GM18519 (cell line): Measurements from ENCODE around the gene ITIH4.
"Not testable (repeated sequence)": the region's sequence is repeated elsewhere in the genome, so short reads cannot be mapped to it uniquely, and the experiment has no call there.

Source experiments
- ATAC-seq: cut with Tn5 transposase; IDR thresholded peaks from one replicate; pipeline ENCODE4 v1.9.1; 2021; ENCODE audit warnings: mild to moderate bottlenecking, moderate library complexity; ENCODE audit not compliant: unreplicated experiment, low FRiP score

ITIH4 gene

GRCh38 chr3:52787246-52787645, 43.2 kb downstream of the ITIH4 start:
- no peak for ATAC-seq

- no peak for ATAC-seq
Observed at GRCh38 chr3:52786330-52787215, 43.9 kb downstream of the ITIH4 start.

GRCh38 chr3:52784931-52785590, 45.4 kb downstream of the ITIH4 start:
- ATAC-seq: no peak

GRCh38 chr3:52784021-52784621, 46.4 kb downstream of the ITIH4 start:
- ATAC-seq: no peak

- ATAC-seq: no peak
Observed at GRCh38 chr3:52783211-52783555, 47.3 kb downstream of the ITIH4 start.

GRCh38 chr3:52782412-52783210, 47.9 kb downstream of the ITIH4 start:
- ATAC-seq: no peak

- ATAC-seq: no peak
Observed at GRCh38 chr3:52781741-52782140, 48.7 kb downstream of the ITIH4 start.

GRCh38 chr3:52779837-52780585, 50.5 kb downstream of the ITIH4 start:
- no peak for ATAC-seq

- peak; percentile 54 for ATAC-seq
Observed at GRCh38 chr3:52779011-52779836, 51.2 kb downstream of the ITIH4 start.

- no peak for ATAC-seq
Observed at GRCh38 chr3:52777959-52778805, 52.3 kb downstream of the ITIH4 start.

GRCh38 chr3:52777127-52777958, 53.1 kb downstream of the ITIH4 start, which contains the start of gene ITIH1:
Gene ITIH1, plus strand, starts transcription at chr3:52777599. Its CDS starts 17 bp downstream, at chr3:52777616.
- no peak for ATAC-seq

- ATAC-seq: not testable (repeated sequence)
Observed at GRCh38 chr3:52776486-52776885, 54.0 kb downstream of the ITIH4 start.

GRCh38 chr3:52775877-52776276, 54.6 kb downstream of the ITIH4 start:
- no peak for ATAC-seq

- no peak for ATAC-seq
Observed at GRCh38 chr3:52774901-52775864, 55.3 kb downstream of the ITIH4 start.

- no peak for ATAC-seq
Observed at GRCh38 chr3:52774066-52774713, 56.3 kb downstream of the ITIH4 start.
